A549 treated with ZK216348 at 1 μM for 4 hours (cell line): ENCODE results near the gene TUBB. TPM values are rescaled to one million over a fixed set of nuclear protein-coding genes. Genes with fewer than 3 reads are reported as not detected.

Experiments used
- total RNA-seq: library from RNA; stranded (reverse); fragments of 200-300 nt; extraction: Qiagen RNA extraction; gene quantifications from 5 replicates; pipeline ENCODE4 v1.2.3, GENCODE V29; 2022; ENCODE audit warnings: low read depth

Gene TUBB
- total RNA-seq, result 799 to 982 TPM (median 956 TPM) in 5 replicates

DNA sequence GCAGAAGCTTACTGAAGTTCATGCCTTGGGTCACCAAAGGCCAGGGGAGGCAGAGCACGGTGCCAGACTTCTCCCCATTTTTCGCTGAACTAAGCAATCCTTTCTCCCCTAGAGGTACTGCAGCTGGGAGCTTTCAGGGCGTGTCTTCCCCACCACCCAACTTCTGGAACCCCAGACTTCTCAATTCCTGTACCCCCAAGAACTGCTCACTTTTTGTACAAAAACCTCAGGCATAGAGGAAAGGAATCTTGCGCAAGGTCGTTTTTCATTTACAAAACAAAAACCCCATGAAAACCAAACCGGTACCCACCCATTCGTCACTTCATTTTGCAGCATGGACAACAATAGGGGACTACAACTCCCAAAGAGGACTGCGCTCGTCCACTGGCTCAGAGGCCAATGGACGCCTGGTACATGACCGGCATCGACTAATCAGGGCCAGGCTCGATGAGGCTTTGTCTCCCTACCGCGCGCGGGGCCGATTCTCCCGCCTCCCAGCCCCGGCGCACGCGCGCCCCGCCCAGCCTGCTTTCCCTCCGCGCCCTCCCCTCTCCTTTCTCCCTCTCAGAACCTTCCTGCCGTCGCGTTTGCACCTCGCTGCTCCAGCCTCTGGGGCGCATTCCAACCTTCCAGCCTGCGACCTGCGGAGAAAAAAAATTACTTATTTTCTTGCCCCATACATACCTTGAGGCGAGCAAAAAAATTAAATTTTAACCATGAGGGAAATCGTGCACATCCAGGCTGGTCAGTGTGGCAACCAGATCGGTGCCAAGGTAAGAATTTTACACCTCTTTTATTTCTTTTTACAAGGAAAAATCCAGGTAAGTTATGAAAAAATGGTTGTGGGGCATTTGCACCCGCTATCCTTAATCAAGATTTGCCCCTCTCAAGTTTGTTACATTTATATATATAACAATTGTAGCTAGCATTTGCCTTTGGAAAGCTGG is at the start of gene TUBB:
TUBB (plus strand) TSS at position 562 of the 947 bp plus-strand sequence; CDS start at position 717, 155 bp downstream.

DNA sequence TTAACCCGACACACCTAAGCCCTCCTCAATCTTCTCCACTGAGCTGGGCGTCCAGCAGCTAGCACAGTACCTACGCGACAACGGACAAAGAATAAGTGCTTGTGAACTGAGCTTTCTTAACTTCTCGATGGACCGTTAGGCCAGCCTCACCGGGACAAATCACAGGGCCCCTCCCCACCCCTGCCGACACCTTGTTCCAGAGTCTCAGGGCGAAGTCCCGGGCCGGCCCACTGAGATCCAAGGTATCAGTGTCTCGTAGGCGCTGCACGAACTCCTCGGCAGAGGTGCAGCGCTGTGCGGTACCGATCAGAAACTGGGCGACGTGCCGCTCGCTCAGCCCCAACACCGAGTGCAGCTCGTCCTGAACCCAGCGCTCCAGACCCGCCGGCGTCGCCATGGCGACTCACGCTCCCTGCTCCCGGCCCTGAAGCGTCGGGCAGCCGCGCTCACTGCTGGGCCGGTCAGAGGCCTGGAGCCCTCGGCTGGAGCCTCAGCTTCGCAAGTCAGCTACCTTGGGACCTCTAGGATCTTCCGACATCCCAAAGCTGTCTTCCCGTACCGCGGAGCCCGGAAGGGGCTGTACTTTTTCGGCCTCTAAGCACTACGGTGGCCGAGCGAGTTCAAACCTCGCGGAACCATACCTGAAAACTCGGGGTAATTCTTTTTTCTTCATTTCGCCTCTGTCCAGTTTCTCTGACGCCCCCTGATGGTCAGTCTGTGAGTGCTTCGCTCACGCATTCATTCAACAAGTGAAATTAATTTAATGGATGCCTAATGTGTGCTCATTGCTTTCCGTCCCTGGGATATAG is 47.5 kb upstream of the TUBB start, which contains the start of gene DHX16:
DHX16 (minus strand) TSS at position 562 of the 809 bp plus-strand sequence; CDS start at position 397, 165 bp downstream.

DNA sequence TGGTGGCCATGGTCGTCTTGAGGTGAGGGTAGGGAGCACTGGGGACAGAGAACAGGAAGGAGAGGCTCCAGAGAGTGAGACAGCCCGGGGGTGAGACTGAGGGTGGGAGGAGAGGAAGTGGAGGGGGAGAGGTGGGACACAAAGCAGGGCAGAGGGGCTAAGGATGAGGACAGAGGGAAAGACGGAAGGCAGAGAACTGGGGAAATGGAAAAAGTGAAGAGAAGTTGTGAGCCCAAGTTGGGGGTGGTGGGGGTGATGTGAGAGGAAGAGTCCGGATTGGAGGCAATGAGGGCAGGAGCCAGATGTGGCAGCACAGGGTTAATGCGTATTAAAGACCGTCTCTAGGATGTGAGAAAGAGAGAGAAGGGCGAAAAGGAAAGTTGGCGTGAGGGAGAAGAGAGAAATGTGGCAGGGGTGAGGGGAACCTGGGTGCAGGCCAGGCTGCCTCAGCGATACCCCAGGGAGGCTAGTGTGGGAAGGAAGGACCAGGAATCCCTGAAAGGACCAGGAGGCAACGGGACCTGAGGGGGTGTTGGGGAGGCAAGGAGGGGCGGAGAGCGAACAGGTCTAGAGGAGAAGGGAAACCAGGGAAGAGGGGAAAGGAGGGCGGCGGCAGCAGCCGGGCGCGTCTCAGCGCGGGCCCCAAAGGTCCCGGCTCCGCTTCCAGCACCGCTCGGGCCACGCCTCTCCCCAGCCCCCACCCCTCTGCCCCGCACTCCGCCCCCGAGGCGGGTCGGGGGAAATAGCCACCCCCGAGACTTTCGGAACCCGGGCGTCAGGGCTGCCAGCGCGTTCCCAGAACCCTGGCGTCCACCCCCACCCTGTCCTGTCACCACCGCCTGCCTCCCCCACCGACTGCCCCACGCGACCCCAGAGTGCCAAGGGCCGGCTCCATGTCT is 33.9 kb upstream of the TUBB start, which contains the start of gene PPP1R18:
PPP1R18 (minus strand) TSS at position 637 of the 899 bp plus-strand sequence; CDS start at position 10, 627 bp downstream.

DNA sequence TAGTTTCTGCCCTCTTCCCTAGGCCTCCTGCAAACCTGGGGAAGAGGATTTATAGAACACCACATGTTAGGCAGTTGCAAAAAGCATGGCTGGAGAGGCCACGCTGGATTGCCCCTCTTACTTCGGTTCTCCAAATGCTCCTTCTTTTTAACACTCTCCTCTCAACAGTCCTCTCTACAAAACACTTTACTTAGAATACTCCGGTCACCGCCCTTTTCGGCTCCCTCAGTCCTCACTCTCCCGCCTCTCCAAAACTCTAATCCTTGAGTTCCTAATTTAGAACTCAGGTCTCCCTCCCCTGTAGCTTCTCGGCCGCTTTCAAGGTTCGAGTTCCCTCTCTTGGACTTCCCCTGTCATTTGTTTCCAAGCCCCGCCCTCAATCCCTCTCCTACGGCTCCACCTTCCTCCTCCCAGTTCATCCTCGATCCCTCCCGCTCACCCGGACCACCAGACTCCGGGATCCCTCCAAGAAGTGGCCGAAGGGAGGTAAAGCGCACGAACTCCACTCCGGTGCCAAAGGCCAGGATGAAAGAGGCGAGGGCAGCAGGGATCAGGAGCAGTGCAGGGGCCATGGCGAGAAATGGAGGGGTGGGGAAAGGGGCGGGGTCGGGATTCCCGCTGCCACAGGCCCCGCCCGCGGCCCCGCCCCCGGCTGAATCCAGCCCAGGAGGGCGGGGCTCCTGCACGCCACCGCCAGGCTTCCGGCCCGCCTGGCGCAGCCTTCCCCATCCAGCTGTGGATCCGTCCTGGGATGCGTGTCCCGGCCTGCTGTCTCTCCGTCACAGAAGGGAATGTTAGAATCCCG is 29.5 kb upstream of the TUBB start, which contains the start of gene NRM:
NRM (minus strand) TSS at position 582 of the 805 bp plus-strand sequence; CDS start at position 572, 10 bp downstream.

DNA sequence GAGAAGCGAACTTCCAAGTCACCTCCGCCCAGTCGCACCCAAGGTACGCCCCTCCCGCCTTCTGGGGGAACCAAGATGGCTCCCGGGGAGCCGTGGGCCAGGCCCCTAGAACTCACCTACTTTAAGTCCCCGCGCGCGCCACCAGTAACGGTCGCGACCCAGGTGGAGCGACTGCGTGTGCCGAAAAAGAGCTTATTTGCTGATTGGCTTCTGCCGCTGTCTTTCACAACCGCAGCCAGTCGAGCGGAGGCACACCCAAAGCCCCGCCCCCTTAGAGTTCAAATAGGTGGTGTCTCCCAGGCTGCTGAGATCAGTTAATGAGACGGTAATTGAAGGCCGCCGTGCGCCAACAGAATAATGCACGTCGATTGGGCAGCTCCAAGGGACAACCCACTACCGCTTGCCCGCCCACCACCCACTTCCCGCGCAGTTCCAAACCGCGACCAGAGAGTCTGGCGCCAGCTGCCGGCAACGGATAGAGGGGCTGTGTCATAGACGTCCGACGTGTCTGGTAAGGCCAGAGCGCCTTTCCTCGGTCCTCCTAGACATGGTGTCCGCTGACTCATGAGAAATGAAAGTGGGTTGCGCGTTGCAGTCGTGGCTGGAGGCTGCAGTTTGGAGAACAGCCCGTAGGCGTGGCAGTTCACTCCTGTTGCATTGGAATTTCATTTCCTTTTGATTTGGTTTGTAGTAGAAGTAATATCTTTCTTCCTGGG is 2.9 kb upstream of the TUBB start, which contains the start of gene MDC1:
MDC1 (minus strand) TSS at position 153 of the 716 bp plus-strand sequence. CDS start 2,106 bp downstream, outside the sequence.

DNA sequence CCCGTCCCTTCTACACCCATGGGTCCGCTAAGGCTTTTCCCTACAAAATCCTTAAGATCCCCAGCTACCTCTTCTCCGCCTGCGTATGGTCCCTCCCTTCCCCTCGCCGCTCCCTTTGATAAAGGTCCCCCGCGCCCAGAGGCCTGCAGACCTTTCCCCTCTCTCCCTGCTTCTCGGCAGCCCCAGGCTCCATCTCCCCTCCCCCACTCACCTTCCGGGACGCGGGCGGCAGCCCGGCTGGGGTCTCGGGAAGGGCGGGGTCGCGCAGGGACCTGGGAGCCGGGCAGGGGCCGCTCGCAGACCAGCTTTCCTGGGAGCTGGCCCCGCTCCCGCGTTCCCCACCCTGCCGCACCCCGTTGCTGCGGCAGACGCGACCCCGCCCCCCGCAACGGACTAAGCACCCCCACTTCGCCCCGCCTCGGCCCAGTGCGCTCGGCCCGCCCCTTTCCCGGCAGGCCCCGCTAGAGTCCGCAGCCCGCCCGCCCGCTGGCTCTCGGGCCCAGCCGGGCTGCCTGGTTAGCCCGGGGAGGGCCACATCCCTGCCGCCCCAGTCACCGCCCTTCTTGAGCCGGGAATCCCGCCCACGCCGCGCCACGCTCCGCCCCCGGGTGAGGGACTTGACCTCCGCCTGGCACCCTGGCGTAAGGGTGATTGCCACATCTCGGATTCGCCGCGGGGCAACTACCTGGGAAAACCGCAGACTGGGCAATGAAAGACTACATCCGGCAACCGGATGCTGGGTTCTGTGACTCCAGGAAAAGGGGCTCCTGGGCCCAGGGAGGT is 22.4 kb downstream of the TUBB start, which contains the start of gene FLOT1:
FLOT1 (minus strand) TSS at position 372 of the 783 bp plus-strand sequence. CDS start 498 bp downstream, outside the sequence.

DNA sequence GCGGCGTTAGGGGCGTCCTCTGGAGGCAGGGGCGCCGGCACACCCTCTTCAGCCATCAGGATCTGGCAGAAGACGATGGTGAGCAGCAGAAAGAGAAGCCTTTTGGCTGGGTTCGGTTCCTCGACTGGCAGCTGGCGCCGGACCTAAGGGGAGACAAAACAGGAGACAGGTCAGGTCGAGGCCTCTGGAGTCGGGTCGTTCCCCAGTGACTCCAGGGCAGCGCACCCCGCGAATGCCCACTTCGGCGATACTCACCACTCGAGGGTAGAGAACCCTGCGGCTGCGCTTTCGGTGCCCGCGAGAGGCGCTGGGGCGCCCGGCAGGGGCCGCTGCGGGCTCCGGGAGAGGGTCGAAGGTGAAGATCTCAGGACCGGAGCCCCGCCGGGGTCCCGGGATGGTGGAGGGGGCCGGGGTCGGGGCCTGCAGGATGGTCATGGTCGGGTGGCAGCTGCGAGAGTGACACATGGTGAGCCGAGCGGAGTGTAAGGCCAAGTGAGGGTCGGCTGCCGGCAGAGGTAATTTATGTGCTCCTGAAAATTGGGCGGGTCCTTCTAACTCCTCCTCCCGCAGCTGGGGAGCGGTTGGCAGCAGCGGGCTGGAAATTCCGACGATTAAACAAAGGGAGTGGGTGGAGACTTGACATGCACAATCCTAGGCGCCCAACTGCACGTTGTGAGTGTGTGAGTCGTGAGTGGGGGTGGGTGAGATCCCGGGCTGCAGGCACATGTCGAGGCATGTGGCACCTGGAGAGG is 24.1 kb downstream of the TUBB start, which contains the start of gene IER3:
IER3 (minus strand) TSS at position 494 of the 752 bp plus-strand sequence; CDS start at position 465, 29 bp downstream.

Other genes with a start within 250 kb of the TUBB start
- 51.9 to 68.3 TPM (median 60.7 TPM) in 5 replicates for gene HLA-E, start 230.8 kb upstream of the TUBB start, total RNA-seq
- 30.0 to 38.2 TPM (median 31.9 TPM) in 5 replicates for gene GNL1, start 163.9 kb upstream of the TUBB start, total RNA-seq
- 13.3 to 18.1 TPM (median 15.4 TPM) in 5 replicates for gene PRR3, start 163.1 kb upstream of the TUBB start, total RNA-seq
- 49.4 to 64.4 TPM (median 55.7 TPM) in 5 replicates for gene ABCF1, start 148.9 kb upstream of the TUBB start, total RNA-seq
- gene PPP1R10, start 103.1 kb upstream of the TUBB start, total RNA-seq, result 23.2 to 50.8 TPM (median 32.0 TPM) in 5 replicates
- 69.2 to 93.2 TPM (median 71.7 TPM) in 5 replicates for gene MRPS18B, start 102.5 kb upstream of the TUBB start, total RNA-seq
- gene ATAT1, start 93.5 kb upstream of the TUBB start, total RNA-seq, result 5.2 to 6.5 TPM (median 5.7 TPM) in 5 replicates
- 9.4 to 15.4 TPM (median 13.7 TPM) in 5 replicates for gene C6orf136, start 73.2 kb upstream of the TUBB start, total RNA-seq
- gene DHX16, start 47.3 kb upstream of the TUBB start, total RNA-seq, result 28.5 to 31.7 TPM (median 30.4 TPM) in 5 replicates
- gene PPP1R18, start 33.7 kb upstream of the TUBB start, total RNA-seq, result 40.2 to 47.9 TPM (median 43.5 TPM) in 5 replicates
- gene NRM, start 29.4 kb upstream of the TUBB start, total RNA-seq, result 20.2 to 28.1 TPM (median 26.5 TPM) in 5 replicates
- gene MDC1, start 3.1 kb upstream of the TUBB start, total RNA-seq, result 14.7 to 21.2 TPM (median 17.8 TPM) in 5 replicates
- 75.5 to 109 TPM (median 97.4 TPM) in 5 replicates for gene FLOT1, start 22.3 kb downstream of the TUBB start, total RNA-seq
- gene IER3, start 24.2 kb downstream of the TUBB start, total RNA-seq, result 65.0 to 118 TPM (median 104 TPM) in 5 replicates
- gene DDR1, start 164.2 kb downstream of the TUBB start, total RNA-seq, result 36.1 to 67.6 TPM (median 55.7 TPM) in 5 replicates
- gene GTF2H4, start 187.9 kb downstream of the TUBB start, total RNA-seq, result 15.2 to 23.2 TPM (median 17.3 TPM) in 5 replicates
- 9.4 to 14.7 TPM (median 13.7 TPM) in 5 replicates for gene VARS2, start 193.9 kb downstream of the TUBB start, total RNA-seq
- not detected in 5 replicates for gene SFTA2, start 211.8 kb downstream of the TUBB start, total RNA-seq
- 0.08 to 0.17 TPM (median 0.10 TPM) in 5 replicates for gene MUCL3, start 220.6 kb downstream of the TUBB start, total RNA-seq